ENCODE results near the gene DYRK1A.

DNA sequence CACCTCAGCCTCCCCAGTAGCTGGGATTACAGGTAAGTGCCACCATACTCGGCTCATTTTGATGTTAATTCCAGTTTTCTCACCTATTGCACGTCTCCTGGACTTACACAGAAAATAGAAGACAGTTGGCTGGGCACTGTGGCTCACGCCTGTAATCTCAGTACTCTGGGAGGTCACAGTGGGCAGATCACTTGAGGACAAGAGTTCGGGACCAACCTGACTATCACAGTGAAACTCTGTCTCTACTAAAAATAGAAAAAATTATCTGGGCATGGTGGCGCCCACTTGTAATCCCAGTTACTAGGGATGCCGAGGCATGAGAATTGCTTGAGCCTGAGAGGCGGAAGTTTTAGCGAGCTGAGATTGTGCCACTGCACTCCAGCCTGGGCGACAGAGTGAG, 44.1 kb downstream of the DYRK1A start:
- TF ChIP-seq CTCF (optimal IDR thresholded peaks at IDR 0.05 in 1 of 3, IDR thresholded peaks at IDR 0.05 in 1 of 3, conservative IDR thresholded peaks at IDR 0.05 in 1 of 3; ENCODE audit: extremely low read depth in 1 of 3, insufficient read depth in 2 of 3, low read length in 3 of 3), result no peak
- TF ChIP-seq EZH2 (IDR thresholded peaks at IDR 0.05; ENCODE audit: low read length), result no peak
